NCI-H1092 (cell line): ENCODE results near the gene PLCB1.

Source experiments
- DNase-seq: peaks from one replicate; lab custom pipeline; 2025; lab: John Stamatoyannopoulos, UW

PLCB1 gene

DNA sequence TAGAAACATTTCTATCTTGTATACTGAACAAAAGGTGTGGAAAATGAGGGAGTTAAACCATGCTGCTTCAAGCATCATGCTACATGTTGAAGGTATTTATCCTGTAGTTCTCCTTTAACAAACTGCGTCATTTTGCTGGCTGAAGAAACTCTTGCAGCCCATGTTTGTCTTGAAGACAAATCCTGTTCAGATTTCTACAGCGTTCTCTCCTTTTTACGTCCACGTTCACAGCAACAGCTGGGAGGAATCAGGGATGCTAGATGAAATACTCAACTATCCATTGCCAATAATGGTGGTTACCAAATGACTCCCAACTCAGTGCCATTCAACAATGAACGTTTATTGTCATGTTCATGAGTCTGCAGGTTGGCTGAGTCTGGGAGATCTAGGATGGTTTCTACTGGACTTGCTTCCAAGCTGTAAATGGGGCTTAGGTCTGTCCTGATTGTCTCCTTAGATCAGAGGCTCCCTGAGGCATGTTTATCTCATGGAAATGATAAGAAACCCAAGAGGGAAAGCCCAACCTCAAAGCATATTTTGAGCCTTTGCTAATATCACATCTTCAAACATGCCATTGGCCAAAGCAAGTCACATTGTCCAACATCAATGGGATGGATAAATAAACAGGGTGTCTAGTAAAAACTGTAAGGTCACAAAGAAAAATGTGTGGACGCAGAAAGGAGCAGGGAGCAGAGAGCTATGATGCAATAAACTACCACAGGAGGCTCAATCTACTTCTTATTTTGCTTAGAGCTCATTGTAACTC, 2.7 kb upstream of the PLCB1 start:
- DNase-seq: no peak

- no peak for DNase-seq
Measured at GRCh38 chr20:8130840-8131526, 1.1 kb upstream of the PLCB1 start.

DNA sequence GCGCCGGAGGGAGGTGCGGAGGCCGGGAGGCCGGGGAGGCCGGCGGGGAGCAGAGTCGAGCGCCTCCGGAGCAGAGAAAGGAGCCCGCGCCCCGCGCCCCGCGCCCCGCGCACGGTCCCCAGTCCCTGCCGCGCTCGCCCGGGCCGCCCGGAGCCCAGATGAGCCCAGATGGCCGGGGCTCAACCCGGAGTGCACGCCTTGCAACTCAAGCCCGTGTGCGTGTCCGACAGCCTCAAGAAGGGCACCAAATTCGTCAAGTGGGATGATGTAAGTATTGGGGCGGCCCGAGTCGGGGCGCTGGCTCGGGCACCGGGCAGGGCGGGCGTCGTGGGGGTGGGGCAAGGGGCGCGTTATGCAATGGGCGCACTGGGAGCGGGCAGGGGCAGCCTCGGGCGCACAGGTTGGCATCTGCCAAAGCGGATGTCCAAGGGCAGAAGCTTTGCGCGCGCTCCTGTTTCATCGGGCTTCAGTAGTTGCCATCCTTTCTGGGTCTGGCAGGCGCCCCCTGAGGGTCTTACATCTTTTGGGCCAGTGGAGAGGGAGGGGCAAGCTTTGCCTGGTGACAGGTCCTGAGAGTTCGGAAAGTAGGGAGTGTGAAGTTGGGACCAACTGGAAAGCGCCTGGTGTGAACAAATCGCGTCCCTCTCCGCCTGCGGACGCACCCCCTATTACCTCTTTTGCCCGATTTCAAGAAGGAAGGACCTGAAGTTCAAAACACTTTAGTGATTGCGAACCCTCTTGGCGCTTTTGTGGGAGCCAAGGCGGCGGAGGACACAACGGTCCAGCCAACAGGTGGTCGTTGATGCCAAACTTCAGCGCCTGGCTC, 631 bp downstream of the PLCB1 start:
- no peak for DNase-seq

- no peak for DNase-seq
Measured at GRCh38 chr20:8133310-8133768, 1.3 kb downstream of the PLCB1 start.

GRCh38 chr20:8133851-8134451, 1.9 kb downstream of the PLCB1 start:
- no peak for DNase-seq

DNA sequence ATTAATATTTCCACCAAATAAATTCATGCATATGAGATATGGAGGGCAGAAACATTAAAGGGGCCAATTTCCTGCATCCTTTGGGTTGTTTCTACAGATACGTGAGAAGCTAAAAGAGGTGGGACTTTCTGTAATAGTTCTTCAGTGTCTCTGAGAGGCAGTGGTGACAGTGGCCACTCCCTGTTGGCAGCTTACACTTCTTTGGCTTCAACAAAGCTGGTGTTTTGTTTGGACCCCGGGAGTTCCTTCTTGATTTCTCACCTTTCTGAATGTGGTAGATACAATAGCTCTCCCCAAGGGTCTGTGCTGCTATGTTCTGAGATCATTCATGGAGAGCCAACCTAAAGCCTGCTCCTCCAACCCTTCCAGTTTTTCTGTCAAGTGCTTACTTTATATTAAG, 7.8 kb downstream of the PLCB1 start:
- no peak for DNase-seq

DNA sequence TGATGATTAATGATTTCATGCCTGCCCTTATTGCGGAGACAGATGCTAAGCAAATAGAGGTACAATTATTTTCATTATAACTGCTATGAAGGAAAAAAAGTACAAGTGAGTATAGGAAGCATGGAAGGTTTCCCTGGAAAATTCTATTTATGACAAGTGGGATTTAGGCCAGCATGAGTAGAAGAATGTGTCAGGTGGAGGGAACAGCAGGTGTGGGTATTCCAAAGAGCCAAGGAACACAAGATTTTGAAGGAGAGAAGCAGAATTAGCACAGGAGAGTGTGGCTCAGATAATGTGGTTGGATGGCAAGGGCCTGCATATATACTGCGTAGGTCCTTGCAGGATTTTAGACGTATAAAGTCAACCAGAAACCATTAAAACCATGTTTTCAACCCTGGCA, 11.4 kb downstream of the PLCB1 start:
- no peak for DNase-seq

DNA sequence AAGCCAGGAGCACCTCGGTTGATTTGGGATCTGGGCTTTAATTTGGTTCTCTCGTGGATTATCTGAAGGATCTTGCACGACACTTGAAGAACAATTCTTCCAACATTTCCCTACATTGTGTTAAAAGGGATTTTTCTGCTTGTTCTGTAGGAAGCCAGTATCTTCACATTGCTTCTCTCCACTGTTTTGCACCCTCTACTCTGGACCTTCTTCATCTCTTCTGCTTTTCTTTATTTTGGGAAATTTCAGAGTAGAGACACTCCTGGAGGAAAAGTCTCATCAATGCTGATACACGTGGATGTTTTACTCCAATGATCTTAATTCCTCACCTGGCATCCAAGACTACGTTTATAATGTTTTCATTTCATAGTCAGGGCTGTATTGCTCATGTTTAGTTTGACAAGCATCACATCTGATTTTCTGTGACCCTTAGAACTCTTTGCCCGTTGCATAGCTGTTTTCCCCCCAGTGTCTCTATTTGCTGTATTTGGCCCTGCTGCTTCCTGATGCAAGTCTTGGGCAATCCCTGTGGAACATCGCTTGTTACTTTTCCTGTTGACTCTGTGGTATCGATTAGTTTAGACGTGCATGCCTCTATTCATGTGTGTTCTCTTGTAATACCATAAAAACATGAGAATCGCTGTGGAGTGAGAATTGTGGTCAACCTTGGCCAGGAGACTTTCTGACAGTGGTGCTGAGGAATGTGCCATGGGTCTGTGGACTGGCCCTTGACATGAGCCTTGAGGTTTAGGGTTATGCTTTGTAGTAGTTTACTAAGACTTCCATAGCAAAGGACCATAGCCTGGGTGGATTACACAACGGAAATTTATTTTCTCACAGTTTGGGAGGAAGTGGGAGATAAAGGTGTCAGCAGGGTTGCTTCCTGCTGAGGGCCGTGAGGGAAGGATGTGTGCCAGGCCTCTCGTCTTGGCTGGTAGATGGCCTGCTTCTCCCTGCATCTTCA, 12.5 kb downstream of the PLCB1 start:
- no peak for DNase-seq

- DNase-seq: no peak
Measured at GRCh38 chr20:8145246-8146168, 13.4 kb downstream of the PLCB1 start.

DNA sequence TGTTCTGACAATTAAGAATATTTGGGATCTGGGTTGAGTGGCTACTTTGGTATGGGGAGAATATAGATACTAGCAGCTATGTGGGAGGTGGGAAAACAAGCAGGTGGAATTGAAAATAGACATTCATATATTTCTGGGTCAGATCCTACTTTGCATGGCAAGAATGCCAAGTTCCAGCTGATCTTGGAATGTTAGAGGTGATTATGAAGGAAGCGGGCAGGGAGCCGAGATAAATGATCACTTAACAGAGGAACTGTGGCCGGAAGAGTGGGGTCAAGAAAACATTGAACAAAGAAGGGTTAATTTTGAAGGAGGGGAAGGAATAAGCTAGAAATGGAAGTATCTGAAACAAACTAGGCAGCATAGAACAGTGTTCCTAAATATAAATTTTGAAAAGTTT, 15.4 kb downstream of the PLCB1 start:
- no peak for DNase-seq

GRCh38 chr20:8148501-8148900, 16.4 kb downstream of the PLCB1 start:
- DNase-seq: no peak

DNA sequence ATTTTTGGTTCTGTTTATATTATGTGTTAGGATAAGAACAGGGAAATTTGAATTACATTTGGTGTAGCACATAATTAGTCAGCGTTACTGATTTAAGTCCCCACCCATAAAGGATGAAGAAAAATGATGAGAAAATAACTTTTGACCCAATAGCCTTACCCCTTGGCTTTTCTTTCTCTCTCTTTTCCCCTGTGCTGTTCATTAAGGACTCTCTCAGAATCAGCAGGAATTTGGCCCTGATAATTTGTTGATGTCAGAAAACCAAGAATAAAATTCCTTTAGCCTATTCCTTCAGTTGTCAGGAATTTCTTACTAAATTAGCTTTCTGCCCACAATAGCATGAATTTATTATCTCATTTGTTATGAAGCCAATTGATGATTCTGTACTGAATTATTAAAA, 18.5 kb downstream of the PLCB1 start:
- no peak for DNase-seq

DNA sequence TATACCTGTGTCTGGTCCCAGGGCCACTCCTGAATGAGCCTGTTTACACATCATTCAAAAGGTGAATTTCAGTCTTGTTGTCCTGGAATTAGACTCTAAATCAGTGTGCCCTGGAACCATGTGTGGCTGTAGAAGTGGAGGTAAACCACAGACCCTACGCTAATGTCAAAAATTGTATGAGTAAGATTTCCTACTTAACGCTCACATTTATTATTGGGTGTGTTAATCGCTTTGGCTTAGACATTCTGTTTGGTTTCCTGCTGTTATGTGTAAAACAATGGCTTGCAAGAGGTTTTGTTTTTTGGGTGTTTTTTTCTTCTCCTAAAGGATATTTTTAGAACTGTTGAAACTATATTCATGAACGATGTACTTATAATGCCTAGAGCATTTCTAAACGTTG, 19.3 kb downstream of the PLCB1 start:
- no peak for DNase-seq

DNA sequence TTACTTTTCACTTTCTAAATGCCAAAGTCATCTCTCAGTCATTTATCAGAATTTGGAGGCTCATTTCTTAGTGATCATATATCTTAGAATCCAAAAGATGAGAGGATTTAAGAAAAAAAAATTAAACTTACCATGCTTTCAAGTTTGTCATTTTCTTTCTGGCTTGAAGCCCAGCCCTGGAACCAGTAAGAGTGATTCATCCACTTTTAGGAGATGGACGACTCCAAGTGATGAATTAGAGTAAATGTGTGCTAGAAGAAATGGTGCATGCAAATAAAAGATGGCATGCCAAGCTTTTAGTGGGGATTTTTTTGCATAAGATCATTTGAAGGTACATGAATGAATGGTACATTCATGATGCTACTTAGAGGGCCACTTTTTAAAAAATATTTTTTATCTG, 20.1 kb downstream of the PLCB1 start:
- no peak for DNase-seq

- no peak for DNase-seq
Measured at GRCh38 chr20:8152847-8153246, 20.8 kb downstream of the PLCB1 start.

DNA sequence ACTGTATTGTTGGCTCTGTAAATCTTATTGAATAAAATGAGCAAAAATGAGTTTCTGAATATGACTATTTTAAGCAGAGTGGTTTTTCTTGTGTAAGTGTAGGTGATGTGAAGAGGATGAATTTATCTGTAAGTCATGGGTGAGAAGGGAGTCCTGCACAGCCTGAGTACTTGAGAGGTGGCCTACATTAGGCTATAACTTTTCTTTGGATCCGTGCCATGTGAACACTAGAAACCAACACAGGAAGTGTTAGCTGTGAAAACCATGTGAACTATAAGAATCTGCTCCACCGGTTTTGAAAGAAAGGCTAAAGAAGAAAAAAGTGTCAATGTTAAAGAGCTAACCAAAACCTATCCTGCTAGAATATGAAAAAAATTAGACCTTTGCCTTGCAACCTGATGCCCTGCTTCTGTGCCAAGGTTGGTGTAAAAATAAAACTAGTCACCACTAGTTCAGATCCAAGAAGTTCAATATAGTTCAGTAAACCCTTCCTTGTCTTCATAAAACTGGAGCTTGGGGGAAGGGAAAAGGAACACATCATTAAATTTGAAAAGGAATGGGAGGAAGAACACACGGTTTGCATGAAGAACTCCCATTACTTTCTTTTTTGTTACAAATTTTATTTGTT, 21.3 kb downstream of the PLCB1 start:
- DNase-seq: no peak

DNA sequence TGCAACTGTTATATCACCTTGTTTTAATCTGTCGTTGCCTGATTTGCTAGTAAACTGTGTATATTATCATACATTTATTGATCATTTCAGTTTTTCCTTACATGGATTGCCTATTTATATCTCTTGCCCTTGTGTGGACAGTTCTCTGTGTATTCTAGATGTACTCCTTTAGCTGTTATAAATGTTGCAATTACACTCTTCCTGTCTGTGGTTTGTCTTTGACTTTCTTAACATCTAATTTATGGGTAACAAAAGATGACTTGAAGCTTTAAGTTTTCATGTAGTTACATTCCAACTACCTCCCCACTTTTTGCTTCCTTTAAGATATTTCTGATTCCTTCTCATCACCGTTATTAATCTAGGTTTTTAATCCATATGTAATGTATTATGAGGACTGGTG, 22.6 kb downstream of the PLCB1 start:
- DNase-seq: no peak

DNA sequence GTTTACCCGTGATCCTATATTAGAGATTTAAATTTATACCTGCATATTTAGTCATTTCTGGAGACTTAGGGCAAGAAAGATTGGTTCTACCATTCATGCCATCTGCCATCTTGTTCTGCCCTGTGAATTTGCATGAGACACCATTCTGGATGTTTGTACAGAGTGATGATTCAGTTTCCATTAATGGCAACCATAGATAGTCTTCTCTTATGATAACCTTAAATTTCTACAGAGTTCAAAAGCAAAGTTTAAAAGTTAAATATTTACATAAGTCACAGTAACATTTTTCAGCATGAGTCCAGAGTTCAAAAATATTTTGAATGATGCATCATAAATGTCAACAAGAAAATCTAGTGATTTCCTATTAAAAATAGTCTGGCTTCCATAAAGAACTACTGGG, 23.2 kb downstream of the PLCB1 start:
- DNase-seq: no peak

DNA sequence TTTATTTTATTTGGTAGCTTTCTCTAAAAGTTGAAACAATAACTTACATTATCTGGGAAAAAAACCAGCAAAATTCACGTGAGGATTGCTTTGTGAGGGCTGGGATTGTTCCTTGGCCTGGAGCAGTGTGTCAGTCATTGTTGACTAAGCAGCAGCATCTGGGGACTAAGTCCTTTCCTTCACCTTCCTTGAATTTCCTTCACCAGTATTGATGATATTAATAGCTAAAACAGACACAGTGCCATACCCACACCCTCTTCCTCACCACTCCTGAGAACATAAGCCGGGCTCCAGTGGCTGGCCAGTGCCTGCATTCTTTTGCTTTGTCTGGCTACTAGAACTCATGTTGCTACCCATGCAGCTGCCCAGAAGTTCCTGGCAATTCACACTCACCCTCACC, 23.7 kb downstream of the PLCB1 start:
- no peak for DNase-seq
